Heart right ventricle (tissue), 16 donors: ENCODE results near the gene DLGAP1. TPM values are rescaled to one million over a fixed set of nuclear protein-coding genes. Genes with fewer than 3 reads are reported as not detected.

ENCODE experiments used
- ATAC-seq, 8 donors: fragments of 200-7000 bp; cut with Tn5 transposase; one replicate each; pipeline ENCODE4 v1.9.1; 2020; ENCODE audit warnings: mild to moderate bottlenecking in 8 of 8, moderate library complexity in 8 of 8, moderate number of reproducible peaks in 1 of 8
- DNase-seq, 2 donors: peaks; one replicate each; pipeline ENCODE4 v3.0.0-alpha.2; 2020
- H3K27ac ChIP-seq, 10 donors: fragments of 200-600 bp; sonication (generic) in 2 of 10; one replicate each; pipeline versions ENCODE4 v1.5.0 to v1.8.0; 2020 to 2022; ENCODE audit warnings: mild to moderate bottlenecking in 3 of 10
- H3K27me3 ChIP-seq, 7 donors: fragments of 200-600 bp; one replicate each; pipeline ENCODE4 v1.8.0; 2021 to 2022; ENCODE audit warnings: mild to moderate bottlenecking in 2 of 7
- H3K36me3 ChIP-seq, 9 donors: fragments of 200-600 bp; sonication (generic) in 1 of 9; one replicate each; pipeline versions ENCODE4 v1.5.0 to v1.8.0; 2020 to 2022; ENCODE audit warnings: mild to moderate bottlenecking in 2 of 9
- H3K4me1 ChIP-seq, 9 donors: fragments of 200-600 bp; sonication (generic) in 1 of 9; one replicate each; pipeline versions ENCODE4 v1.5.0 to v1.8.0; 2020 to 2022; ENCODE audit warnings: mild to moderate bottlenecking in 4 of 9
- H3K4me3 ChIP-seq, 10 donors: fragments of 200-600 bp; sonication (generic) in 2 of 10; one replicate each; pipeline versions ENCODE4 v1.5.0 to v1.8.0; 2020 to 2022; ENCODE audit warnings: mild to moderate bottlenecking in 7 of 10, moderate library complexity in 2 of 10
- H3K9me3 ChIP-seq, 11 donors: fragments of 200-600 bp in 10 of 11; sonication (generic) in 2 of 11; one replicate each; pipeline versions ENCODE4 v1.5.0 to v1.8.0; 2013 to 2022; ENCODE audit warnings: mild to moderate bottlenecking in 2 of 11, control low read depth in 1 of 11, moderate library complexity in 1 of 11
- WGBS, 2 donors: extraction: QIAGEN DNeasy Blood & Tissue Kit; methylation state at CpG; one replicate each; pipeline ENCODE4 v1.1.7; 2013; ENCODE audit warnings: inconsistent platforms in 1 of 2; 5-methylcytosine and 5-hydroxymethylcytosine counted together
- intact Hi-C, 10 donors: fragments of 100-400 bp; cut with DNase I; formaldehyde crosslinking; loops; one replicate each; pipeline versions ENCODE4 v1.11.1 to v1.14.2; 2022
- polyA plus RNA-seq, 2 donors: library from polyadenylated mRNA; stranded (reverse); fragments of 200-250 nt; gene quantifications; one replicate each; pipeline ENCODE4 v1.2.3, GENCODE V29; 2013
- total RNA-seq, 10 donors: library from RNA; stranded (reverse); fragmentation: NEBNext Ultra II Directional in 3 of 10; extraction: Animal tissue kit (Norgen Biotek cat#: 25700) in 3 of 10; gene quantifications; one replicate each; pipeline versions ENCODE4 v1.2.1 to v1.2.4, GENCODE V29; 2021 to 2023
- TF ChIP-seq, protein P1 (sequence below), 9 donors: fragments of 200-600 bp; sonication (generic) in 2 of 9; IDR thresholded peaks; one replicate each; pipeline versions ENCODE4 v1.5.0 to v1.8.0; 2021 to 2022; ENCODE audit warnings: antibody characterized with exemption in 9 of 9, mild to moderate bottlenecking in 5 of 9, moderate library complexity in 1 of 9
- donor health status: Arrhythmogenic right ventricular cardiomyopathy.
- donor health status: ischemic (EF 13 %, LVEDD 7.1; RV severe dilation, severe dysfunction).
- donor health status: healthy with polysubstance abuse.
- donor health status: DM: no; HTN: yes; CAD: no.
- donor health status: DM: no; HTN: no; CAD: no.
- donor health status: ischemic (EF 25% LVEDD 6.9; RV normal size, moderate dysfunction).
- donor health status: ischemic (EF 25% LVEDD 5.7; RV mildly dilated, moderate dysfunction).
- donor health status: healthy.
- donor health status: DM: yes; HTN: yes; CAD: no.
- donor health status: Ischemic cardiomyopathy.
- donor health status: ischemic (EF 35%, LVEDD 5.7; RV mildly dilated, moderate dysfunction).
- donor health status: nonischemic (EF 11% LVEDD 7.7; RV severe dilation, severe dysfunction).
- donor health status: DM: yes; HTN: yes; CAD: no.
- donor health status: PGD.
- donor health status: ischemic (EF 29% LVEDD 5.4; RV normal size, mild dysfunction).
- donor health status: nonischemic (EF 23%, LVEDD 6.1; RV moderate dilation, normal function).

DLGAP1 gene
- total and polyA plus RNA-seq, 12 donors: 0.07 to 7.2 (median 1.0) TPM; not detected in 2

DNA sequence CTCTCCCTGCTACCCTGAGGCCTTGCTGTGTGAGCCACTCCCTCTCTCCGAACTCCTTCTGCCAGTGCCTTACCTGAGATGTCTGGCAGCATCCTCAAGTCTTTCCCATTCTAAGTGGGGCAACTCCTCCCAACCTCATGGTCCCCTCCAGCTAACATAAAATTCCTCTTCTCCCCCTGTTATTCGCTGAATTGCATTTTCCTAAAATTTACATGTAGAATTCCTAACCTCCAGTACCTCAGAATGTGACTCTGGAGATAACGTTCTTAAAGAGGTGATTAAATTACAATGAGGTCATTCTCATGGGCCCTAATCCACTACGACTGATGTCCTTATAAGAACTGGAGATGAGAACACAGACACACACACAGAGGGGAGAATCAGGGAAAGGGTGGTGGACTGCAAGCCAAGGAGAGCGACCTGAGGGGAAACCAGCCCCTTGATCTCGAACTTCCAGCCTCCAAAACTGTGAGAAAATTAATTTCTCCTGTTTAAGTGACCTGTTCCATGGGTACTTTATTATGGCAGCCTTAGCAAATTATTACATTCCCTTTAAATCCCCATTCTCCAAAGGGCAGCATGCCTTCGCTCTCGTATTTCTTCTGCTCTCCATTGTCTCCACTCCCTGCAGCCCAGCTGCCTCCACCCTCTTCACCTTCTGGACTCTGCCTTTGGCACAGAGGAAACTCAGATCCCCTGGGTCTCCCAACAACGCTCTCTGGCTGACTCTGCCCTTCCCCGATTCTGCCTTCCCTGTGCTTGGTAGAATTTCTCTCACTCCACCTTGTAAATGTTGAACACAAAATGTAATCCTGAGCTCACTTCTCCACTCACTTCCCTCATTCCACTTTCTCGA, 934.6 kb downstream of the DLGAP1 start:
- TF ChIP-seq, protein P1, sequence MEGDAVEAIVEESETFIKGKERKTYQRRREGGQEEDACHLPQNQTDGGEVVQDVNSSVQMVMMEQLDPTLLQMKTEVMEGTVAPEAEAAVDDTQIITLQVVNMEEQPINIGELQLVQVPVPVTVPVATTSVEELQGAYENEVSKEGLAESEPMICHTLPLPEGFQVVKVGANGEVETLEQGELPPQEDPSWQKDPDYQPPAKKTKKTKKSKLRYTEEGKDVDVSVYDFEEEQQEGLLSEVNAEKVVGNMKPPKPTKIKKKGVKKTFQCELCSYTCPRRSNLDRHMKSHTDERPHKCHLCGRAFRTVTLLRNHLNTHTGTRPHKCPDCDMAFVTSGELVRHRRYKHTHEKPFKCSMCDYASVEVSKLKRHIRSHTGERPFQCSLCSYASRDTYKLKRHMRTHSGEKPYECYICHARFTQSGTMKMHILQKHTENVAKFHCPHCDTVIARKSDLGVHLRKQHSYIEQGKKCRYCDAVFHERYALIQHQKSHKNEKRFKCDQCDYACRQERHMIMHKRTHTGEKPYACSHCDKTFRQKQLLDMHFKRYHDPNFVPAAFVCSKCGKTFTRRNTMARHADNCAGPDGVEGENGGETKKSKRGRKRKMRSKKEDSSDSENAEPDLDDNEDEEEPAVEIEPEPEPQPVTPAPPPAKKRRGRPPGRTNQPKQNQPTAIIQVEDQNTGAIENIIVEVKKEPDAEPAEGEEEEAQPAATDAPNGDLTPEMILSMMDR (IDR thresholded peaks at IDR 0.05): no peak
- H3K36me3 ChIP-seq: no peaks in the 10 kb centered on the region
- no peak for ATAC-seq
- no peak for DNase-seq
- H3K4me1 ChIP-seq: peaks cover 0 to 3% (median 0%) of the 10 kb centered on the region in 9 donors
- WGBS, 2 donors: 71 to 76% methylated on average over 11 of the region's 11 CpGs
- H3K27ac ChIP-seq: no peak overlapping the region
- H3K4me3 ChIP-seq: no peak overlapping the region
- peaks cover 0 to 16% (median 5%) of the 10 kb centered on the region in 11 donors for H3K9me3 ChIP-seq
- no peaks in the 10 kb centered on the region for H3K27me3 ChIP-seq
- intact Hi-C loops: no loop called here

DNA sequence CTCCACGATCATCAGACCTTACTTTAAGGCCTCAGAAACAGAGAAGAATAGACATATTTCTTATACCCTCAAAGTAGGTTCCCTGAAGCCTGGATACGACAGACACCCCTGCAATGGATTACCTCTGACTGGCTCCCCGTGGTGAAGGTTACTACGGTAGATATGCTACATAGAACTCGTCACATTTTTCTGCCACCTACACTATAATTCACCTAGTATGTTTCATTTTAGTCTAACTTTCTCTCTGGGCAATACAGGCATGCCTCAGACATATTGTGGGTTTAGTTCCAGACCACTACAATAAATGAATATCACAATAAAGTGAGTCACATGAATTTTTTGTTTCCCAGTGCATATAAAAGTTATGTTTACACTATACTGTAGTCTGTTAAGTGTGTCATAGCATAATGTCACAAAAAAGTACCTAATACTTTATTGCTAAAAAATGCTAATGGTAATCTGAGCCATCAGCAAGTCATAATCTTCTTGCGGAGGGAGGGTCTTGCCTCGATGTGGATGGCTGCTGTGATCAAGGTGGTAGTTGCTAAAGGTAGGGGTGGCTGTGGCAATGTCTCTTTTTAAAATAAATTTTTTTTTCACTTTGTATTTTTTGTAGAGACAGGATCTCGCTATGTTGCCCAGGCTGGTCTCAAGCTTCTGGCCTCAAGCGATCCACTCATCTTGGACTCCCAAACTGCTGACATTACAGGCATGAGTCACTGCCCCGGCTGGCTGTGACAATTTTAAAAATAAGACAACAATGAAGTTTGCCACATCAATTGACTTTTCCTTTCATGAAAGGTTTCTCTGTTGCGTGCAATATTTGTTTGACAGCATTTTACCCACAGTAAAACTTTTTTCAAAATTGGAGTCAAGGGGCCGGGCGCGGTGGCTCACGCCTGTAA, 940.5 kb downstream of the DLGAP1 start:
- no peak overlapping the region for H3K27ac ChIP-seq
- H3K9me3 ChIP-seq: no peaks in the 10 kb centered on the region
- H3K4me3 ChIP-seq: no peak overlapping the region
- no peaks in the 10 kb centered on the region for H3K27me3 ChIP-seq
- H3K4me1 ChIP-seq: peaks cover 0 to 9% (median 0%) of the 10 kb centered on the region in 9 donors
- TF ChIP-seq, protein P1 (IDR thresholded peaks at IDR 0.05): no peak
- DNase-seq (no peak), ATAC-seq (no peak)
- no peaks in the 10 kb centered on the region for H3K36me3 ChIP-seq
- 87 to 90% methylated on average over 15 of the region's 15 CpGs for WGBS, 2 donors
- intact Hi-C loops: loop anchor here in 1 of 10 donors (10.0 kb wide), 1 partner anchor 60 kb away; the partner anchor contains the start of gene TGIF1

DNA sequence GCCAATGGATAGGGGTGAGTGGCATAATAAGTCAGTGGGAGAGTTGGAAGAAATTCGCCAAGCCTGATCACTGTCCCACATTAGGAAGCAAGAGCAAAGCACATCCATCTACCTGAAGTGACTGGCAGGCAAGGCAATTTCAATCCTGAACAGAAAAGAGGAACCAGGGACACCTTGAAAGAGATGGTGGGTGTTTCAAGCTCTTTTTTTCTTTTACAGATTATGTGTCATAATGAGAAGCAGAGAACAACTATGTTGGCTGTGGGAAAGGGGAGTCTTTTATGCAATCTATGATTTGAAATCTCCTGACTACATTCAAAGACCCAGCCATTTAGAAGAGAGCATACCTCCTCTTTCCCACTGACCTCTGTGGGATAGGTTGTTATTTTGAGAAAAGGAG, 941.6 kb downstream of the DLGAP1 start:
- H3K4me3 ChIP-seq: no peak overlapping the region
- H3K36me3 ChIP-seq: no peaks in the 10 kb centered on the region
- 87 to 94% methylated on average over 1 of the region's 1 CpG for WGBS, 2 donors
- no peak for DNase-seq
- no peak overlapping the region for H3K27ac ChIP-seq
- no peaks in the 10 kb centered on the region for H3K9me3 ChIP-seq
- H3K27me3 ChIP-seq: no peaks in the 10 kb centered on the region
- peaks cover 0 to 9% (median 0%) of the 10 kb centered on the region in 9 donors for H3K4me1 ChIP-seq
- intact Hi-C loops: loop anchor here in 1 of 10 donors (10.0 kb wide), 1 partner anchor 59 kb away; the partner anchor contains the start of gene TGIF1
- TF ChIP-seq, protein P1 (IDR thresholded peaks at IDR 0.05): no peak
- no peak for ATAC-seq

DNA sequence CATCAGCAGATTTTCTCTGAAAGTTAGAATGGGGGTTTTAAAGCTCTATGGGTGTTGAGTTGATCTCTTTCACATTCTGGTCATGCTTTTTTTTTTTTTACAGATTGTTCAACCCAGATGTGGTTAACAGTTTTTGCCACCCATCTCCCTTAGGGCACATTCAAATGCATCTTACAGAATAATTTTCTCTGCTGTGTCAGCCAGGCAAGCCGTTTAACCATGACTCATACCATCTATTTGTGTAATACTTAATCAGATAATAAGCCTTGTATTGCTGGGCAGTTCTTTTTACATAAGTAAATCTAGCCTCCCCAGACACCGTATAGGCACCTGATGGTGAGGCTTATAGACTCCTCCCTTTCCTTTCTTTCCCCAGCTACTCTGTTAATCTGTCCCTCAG, 943.1 kb downstream of the DLGAP1 start:
- DNase-seq (no peak), ATAC-seq (peak in 1 of 8 donors; percentile 15)
- Histone ChIP-seq H3K9me3 (no peaks in the 10 kb centered on the region), H3K36me3 (no peaks in the 10 kb centered on the region), H3K4me3 (no peak overlapping the region), H3K4me1 (peaks cover 0 to 9% (median 0%) of the 10 kb centered on the region in 9 donors), H3K27ac (no peak overlapping the region), H3K27me3 (no peaks in the 10 kb centered on the region)
- intact Hi-C loops: loop anchor here in 1 of 10 donors (10.0 kb wide), 1 partner anchor 57 kb away; the partner anchor contains the start of gene TGIF1
- 40 to 51% methylated on average over 2 of the region's 2 CpGs for WGBS, 2 donors
- TF ChIP-seq, protein P1 (IDR thresholded peaks at IDR 0.05): no peak
